Peyer's patch (tissue), 4 donors: ENCODE measurements around the gene MRPL41. TPM values are rescaled to one million over a fixed set of nuclear protein-coding genes. Genes with fewer than 3 reads are reported as not detected.
"Not testable (repeated sequence)": the region's sequence is repeated elsewhere in the genome, so short reads cannot be mapped to it uniquely, and the experiment has no call there.

Experiments
- DNase-seq, 3 donors: peaks; one replicate each; pipeline ENCODE4 v3.0.0-alpha.2; 2017 to 2019
- H3K27ac ChIP-seq, 4 donors: fragments of 200-600 bp; sonication (generic); one replicate each; pipeline ENCODE4 v1.5.1; 2016 to 2019
- H3K27me3 ChIP-seq, 2 donors: fragments of 200-600 bp; sonication (generic); one replicate each; pipeline ENCODE4 v1.5.1; 2019
- H3K36me3 ChIP-seq, 3 donors: fragments of 200-600 bp; sonication (generic); one replicate each; pipeline ENCODE4 v1.5.1; 2016 to 2019
- H3K4me1 ChIP-seq, 4 donors: fragments of 200-600 bp; sonication (generic); one replicate each; pipeline ENCODE4 v1.5.1; 2016 to 2019
- H3K4me3 ChIP-seq, 4 donors: fragments of 200-600 bp; sonication (generic); 1 replicate in 3 of 4; 2 replicates in 1 of 4; pipeline ENCODE4 v1.5.1; 2016 to 2019; ENCODE audit warnings: mild to moderate bottlenecking in 1 of 4
- H3K9me3 ChIP-seq, 4 donors: fragments of 200-600 bp; sonication (generic); one replicate each; pipeline ENCODE4 v1.5.1; 2016 to 2019; ENCODE audit warnings: mild to moderate bottlenecking in 1 of 4
- POLR2A ChIP-seq, 2 donors: fragments of 450-650 bp; IDR thresholded peaks; one replicate each; pipeline ENCODE4 v1.5.1; 2017; ENCODE audit warnings: antibody characterized with exemption in 2 of 2, mild to moderate bottlenecking in 2 of 2, moderate library complexity in 2 of 2
- total RNA-seq, 4 donors: library from RNA; depleted of rRNA; stranded (reverse); fragments of >200 nt; gene quantifications; one replicate each; pipeline ENCODE4 v1.1.0, GENCODE V29; 2016
- TF ChIP-seq, protein P1 (sequence below), 6 experiments: fragments of 450-650 bp in 4 of 6; fragments of 200-600 bp in 2 of 6; sonication (generic) in 1 of 6; IDR thresholded peaks; one replicate each; pipeline ENCODE4 v1.5.1; 2017 to 2019; ENCODE audit warnings: antibody characterized with exemption in 6 of 6, mild to moderate bottlenecking in 3 of 6, moderate library complexity in 1 of 6

The MRPL41 gene
- total RNA-seq, 4 donors from 2014 or later = 55.3 to 89.5 (median 84.8) TPM

DNA sequence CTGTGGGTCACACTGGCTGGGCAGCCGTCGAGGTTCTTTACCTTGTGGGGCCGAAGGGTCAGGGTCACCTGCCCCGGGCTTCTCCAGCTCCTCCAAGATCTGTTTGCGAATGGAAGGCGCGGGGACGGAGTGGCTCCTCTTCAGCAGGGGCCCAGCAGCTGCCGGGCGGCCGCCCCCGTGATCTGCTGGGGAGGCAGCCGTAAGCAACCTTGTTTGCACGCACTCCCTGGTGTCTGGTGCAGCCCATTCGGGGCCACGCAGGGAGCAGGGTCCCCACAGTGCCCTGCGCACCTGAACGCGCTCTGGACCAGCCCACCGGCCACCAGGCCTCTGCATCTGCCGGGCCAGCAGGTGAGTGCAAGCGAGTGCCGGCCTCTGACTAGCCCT lies 36.3 kb upstream of the MRPL41 start:
- TF ChIP-seq POLR2A (IDR thresholded peaks at IDR 0.05) = no peak
- TF ChIP-seq, protein P1, sequence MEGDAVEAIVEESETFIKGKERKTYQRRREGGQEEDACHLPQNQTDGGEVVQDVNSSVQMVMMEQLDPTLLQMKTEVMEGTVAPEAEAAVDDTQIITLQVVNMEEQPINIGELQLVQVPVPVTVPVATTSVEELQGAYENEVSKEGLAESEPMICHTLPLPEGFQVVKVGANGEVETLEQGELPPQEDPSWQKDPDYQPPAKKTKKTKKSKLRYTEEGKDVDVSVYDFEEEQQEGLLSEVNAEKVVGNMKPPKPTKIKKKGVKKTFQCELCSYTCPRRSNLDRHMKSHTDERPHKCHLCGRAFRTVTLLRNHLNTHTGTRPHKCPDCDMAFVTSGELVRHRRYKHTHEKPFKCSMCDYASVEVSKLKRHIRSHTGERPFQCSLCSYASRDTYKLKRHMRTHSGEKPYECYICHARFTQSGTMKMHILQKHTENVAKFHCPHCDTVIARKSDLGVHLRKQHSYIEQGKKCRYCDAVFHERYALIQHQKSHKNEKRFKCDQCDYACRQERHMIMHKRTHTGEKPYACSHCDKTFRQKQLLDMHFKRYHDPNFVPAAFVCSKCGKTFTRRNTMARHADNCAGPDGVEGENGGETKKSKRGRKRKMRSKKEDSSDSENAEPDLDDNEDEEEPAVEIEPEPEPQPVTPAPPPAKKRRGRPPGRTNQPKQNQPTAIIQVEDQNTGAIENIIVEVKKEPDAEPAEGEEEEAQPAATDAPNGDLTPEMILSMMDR (IDR thresholded peaks at IDR 0.05) = no peak
- no peaks in the 10 kb centered on the region for H3K9me3 ChIP-seq
- no peak for DNase-seq

DNA sequence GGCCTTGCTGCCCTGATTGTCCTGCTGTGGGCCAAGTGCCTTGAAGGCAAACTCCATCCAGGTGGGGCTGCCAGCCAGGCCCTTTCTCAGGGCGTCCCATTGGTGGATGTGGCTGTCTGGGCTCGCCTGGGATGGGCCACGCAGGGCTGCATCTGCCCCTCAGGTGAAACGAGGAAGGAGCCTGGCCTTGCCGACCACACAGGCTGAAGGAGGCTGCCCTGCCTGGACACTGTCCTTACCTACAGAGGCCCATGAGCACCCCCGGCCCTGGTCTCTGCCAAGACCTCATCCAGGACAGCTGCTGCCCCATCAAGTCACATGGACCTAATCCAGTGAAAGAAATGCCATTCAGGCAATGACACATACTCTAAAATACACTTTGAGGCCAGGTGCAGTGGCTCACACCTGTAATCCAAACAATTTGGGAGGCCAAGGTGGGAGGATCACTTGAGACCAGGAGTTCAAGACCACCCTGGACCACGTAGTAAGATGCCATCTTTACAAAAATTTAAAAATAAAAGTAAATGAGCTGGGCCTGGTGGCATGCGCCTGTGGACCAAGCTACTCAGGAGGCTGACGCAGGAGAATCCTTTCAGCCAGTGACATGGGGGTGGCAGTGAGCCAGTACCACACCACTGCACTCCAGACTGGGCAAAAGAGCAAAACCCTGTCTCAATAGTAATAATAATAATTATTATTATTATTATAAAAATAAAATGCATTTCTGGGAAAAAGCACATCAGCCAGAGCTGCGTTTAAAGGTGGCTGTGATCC lies 35.3 kb upstream of the MRPL41 start:
- DNase-seq = no peak
- no peak overlapping the region for H3K27ac ChIP-seq

More for the DNA sequence above, 36.3 kb upstream of the MRPL41 start:
- no peak overlapping the region for H3K27ac ChIP-seq
- H3K27me3 ChIP-seq = no peaks in the 10 kb centered on the region
- H3K4me1 ChIP-seq = no peaks in the 10 kb centered on the region
- no peak overlapping the region for H3K4me3 ChIP-seq
- H3K36me3 ChIP-seq = no peaks in the 10 kb centered on the region

DNA sequence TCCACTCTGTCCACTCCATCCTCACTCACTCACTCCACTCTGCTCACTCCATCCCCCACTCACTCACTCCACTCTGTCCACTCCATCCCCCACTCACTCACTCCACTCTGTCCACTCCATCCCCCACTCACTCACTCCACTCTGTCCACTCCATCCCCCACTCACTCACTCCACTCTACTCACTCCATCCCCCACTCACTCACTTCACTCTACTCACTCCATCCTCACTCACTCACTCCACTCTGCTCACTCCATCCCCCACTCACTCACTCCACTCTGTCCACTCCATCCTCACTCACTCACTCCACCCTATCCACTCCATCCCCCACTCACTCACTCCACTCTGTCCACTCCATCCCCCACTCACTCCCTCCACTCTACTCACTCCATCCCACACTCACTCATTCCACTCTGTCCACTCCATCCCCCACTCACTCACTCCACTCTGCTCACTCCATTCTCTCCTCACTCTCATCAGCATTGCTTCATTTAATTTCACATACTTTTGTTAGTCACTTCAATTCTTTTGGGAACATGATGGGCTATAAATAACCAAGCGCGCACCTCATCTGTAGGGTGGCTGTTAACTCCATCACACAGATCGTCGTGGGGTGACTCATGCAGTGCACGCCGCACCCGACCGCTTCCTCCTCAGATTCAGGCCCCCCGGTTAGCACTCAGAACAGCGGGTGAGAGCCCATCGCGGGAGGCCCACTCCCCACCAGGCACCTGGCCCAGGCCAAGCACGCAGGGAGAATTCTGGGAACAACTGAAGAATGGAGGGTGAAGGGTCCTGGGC lies 32.8 kb upstream of the MRPL41 start:
- H3K36me3 ChIP-seq, H3K27ac ChIP-seq, DNase-seq, H3K4me3 ChIP-seq, H3K4me1 ChIP-seq, H3K9me3 ChIP-seq, H3K27me3 ChIP-seq: not testable (repeated sequence)

More for the DNA sequence above, 35.3 kb upstream of the MRPL41 start:
- no peak overlapping the region for H3K4me3 ChIP-seq
- no peaks in the 10 kb centered on the region for H3K36me3 ChIP-seq
- TF ChIP-seq, protein P1 (IDR thresholded peaks at IDR 0.05) = no peak
- no peak for TF ChIP-seq POLR2A (IDR thresholded peaks at IDR 0.05)
- H3K4me1 ChIP-seq = no peaks in the 10 kb centered on the region
- no peaks in the 10 kb centered on the region for H3K27me3 ChIP-seq
- no peaks in the 10 kb centered on the region for H3K9me3 ChIP-seq

DNA sequence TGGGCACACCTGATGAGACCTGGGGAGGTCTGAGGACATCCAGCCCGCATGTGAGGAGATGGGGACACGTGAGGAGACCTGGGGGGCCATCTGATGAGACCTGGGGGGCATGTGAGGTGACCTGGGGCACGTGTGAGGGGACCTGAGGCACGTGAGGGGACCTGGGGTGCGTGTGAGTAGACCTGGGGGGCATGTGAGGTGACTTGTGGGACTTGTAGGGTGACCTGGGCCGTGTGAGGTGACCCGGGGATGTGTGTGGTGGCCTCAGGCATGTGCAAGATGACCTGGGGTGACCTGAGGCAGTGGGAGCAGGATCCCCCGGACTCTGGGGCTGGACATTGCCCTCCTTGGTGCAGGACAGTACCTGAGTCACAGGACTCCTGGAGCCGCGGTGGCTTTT lies 32.1 kb upstream of the MRPL41 start:
- Histone ChIP-seq H3K4me1 (no peaks in the 10 kb centered on the region), H3K27ac (no peak overlapping the region), H3K9me3 (no peaks in the 10 kb centered on the region), H3K27me3 (no peaks in the 10 kb centered on the region), H3K4me3 (no peak overlapping the region), H3K36me3 (no peaks in the 10 kb centered on the region)
- DNase-seq = no peak
- TF ChIP-seq POLR2A (IDR thresholded peaks at IDR 0.05) = no peak
- TF ChIP-seq, protein P1 (IDR thresholded peaks at IDR 0.05) = no peak

DNA sequence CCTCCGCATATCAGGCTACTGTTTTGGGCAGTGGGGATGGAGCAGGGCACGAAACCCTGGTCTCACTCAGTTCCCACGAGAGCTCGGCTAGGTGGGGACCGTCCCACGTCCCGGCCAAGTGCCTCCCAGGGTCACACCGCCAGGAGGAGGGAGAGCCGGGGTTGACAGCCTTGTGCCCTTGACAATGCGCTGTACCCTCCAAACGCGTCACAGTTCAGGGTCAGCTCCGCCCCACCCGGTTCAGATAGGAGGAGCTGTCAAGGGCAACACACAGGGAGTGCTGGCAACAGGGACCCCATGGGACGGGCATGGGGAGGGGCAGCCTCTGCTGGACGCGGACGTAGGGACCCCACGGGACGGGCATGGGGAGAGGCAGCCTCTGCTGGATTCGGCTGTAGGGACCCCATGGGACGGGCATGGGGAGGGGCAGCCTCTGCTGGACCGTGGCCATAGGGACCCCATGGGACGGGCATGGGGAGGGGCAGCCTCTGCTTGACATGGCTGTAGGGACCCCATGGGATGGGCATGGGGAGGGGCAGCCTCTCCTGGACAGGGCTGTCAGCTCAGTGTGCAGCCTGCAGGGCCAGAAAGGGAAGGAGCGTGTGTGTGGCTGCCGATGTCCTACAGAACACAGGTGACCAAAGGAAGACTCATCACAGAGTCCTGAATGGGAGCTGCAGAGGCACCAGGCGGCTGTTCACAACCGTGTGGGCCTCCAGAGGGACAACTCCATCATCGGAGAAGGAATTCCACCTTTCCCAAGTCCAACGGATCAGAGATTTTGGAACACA lies 30.9 kb upstream of the MRPL41 start:
- H3K9me3 ChIP-seq = no peaks in the 10 kb centered on the region
- H3K27me3 ChIP-seq = no peaks in the 10 kb centered on the region
- no peak overlapping the region for H3K27ac ChIP-seq
- no peaks in the 10 kb centered on the region for H3K4me1 ChIP-seq
- DNase-seq = no peak
- H3K4me3 ChIP-seq = no peak overlapping the region
- no peaks in the 10 kb centered on the region for H3K36me3 ChIP-seq
- no peak for TF ChIP-seq POLR2A (IDR thresholded peaks at IDR 0.05)
- TF ChIP-seq, protein P1 (IDR thresholded peaks at IDR 0.05) = no peak
